ENCODE data around the gene CHD5. TPM values are rescaled to one million over a fixed set of nuclear protein-coding genes. Genes with fewer than 3 reads are reported as not detected.

Gene CHD5
- polyA plus RNA-seq, 3 donors: 0.07 TPM; not detected in 2

DNA sequence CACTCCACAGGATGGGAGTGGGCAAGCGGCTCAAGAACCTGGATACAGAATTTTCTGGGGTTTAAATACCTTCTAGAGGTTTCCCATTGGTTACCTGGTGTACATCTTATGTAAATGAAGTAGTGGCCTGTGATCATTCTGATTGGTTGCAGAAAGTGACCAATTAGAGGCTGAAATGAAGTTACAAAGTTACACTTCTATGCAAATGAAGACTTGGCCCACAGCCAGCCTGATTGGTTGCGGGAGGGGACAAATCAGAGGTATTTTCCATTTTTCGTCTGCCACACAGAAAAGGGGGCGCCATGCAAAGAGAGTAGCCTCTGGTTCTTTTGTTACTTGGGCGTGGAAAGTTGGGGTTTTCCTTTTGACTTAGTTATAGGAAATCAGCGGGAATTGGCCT, 125.5 kb downstream of the CHD5 start:
- peaks cover 100% of the 10 kb centered on the region for H4K20me1 ChIP-seq (ENCODE audit: insufficient read depth, low read length)
- peaks cover 51 to 55% of the 10 kb centered on the region in 2 donors for H3K4me1 ChIP-seq (ENCODE audit: control insufficient read depth in 1 of 2, insufficient read depth in 2 of 2, low read length in 2 of 2)
- 95% methylated on average over 5 of the region's 6 CpGs for WGBS (ENCODE audit: insufficient coverage)
- H3K9ac ChIP-seq (ENCODE audit: insufficient read depth, low read length, poor library complexity, severe bottlenecking): no peak overlapping the region
- TF ChIP-seq, protein P1, sequence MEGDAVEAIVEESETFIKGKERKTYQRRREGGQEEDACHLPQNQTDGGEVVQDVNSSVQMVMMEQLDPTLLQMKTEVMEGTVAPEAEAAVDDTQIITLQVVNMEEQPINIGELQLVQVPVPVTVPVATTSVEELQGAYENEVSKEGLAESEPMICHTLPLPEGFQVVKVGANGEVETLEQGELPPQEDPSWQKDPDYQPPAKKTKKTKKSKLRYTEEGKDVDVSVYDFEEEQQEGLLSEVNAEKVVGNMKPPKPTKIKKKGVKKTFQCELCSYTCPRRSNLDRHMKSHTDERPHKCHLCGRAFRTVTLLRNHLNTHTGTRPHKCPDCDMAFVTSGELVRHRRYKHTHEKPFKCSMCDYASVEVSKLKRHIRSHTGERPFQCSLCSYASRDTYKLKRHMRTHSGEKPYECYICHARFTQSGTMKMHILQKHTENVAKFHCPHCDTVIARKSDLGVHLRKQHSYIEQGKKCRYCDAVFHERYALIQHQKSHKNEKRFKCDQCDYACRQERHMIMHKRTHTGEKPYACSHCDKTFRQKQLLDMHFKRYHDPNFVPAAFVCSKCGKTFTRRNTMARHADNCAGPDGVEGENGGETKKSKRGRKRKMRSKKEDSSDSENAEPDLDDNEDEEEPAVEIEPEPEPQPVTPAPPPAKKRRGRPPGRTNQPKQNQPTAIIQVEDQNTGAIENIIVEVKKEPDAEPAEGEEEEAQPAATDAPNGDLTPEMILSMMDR (IDR thresholded peaks at IDR 0.05): no peak
- H3K27ac Mint-ChIP-seq: peak overlapping the region in 4 of 7 donors; percentile 1 to 91 (median 52)
- no peaks in the 10 kb centered on the region for H3K9me3 ChIP-seq (replicated peaks in 1 of 2; ENCODE audit: control insufficient read depth in 1 of 2, insufficient read depth in 1 of 2, low read length in 2 of 2)
- peaks cover 62% of the 10 kb centered on the region for H3K4me1 Mint-ChIP-seq
- H3K36me3 Mint-ChIP-seq: peaks cover 49 to 68% of the 10 kb centered on the region in 2 donors
- no peak overlapping the region for H3K4me3 ChIP-seq (replicated peaks in 1 of 3; ENCODE audit: low read depth in 2 of 3, low read length in 3 of 3)
- H2AFZ ChIP-seq (ENCODE audit: insufficient read depth, low read depth, low read length, poor library complexity, severe bottlenecking): no peak overlapping the region
- no peaks in the 10 kb centered on the region for H3K27me3 ChIP-seq (ENCODE audit: control insufficient read depth in 2 of 2, insufficient read depth in 2 of 2, low read length in 2 of 2)
- DNase-seq: no peak
- H3K4me2 ChIP-seq (replicated peaks; ENCODE audit: extremely low read depth, low read length, poor library complexity, severe bottlenecking): no peak overlapping the region
- intact Hi-C loops (cut with micrococcal nuclease): loop anchor here in 1 of 2 donors (10.0 kb wide), 2 partner anchors 150 to 190 kb away; partner anchors contain the start of genes HES3 and RNF207
- H3K9me3 Mint-ChIP-seq: peaks cover 0 to 2% (median 0%) of the 10 kb centered on the region in 7 donors
- peaks cover 29 to 58% of the 10 kb centered on the region in 2 donors for H3K36me3 ChIP-seq (replicated peaks in 1 of 2; ENCODE audit: control insufficient read depth in 1 of 2, insufficient read depth in 2 of 2, low read length in 2 of 2)
- peak overlapping the region in 1 of 2 donors; percentile 84 for H3K27ac ChIP-seq (ENCODE audit: low read depth in 1 of 2, low read length in 2 of 2)
- H3K4me3 Mint-ChIP-seq: no peak overlapping the region
- H3K27me3 Mint-ChIP-seq (ENCODE audit: low read depth in 3 of 3): peaks cover 0 to 1% (median 0%) of the 10 kb centered on the region in 3 donors
- H3K79me2 ChIP-seq (ENCODE audit: insufficient read depth, low read length): peaks cover 67% of the 10 kb centered on the region

DNA sequence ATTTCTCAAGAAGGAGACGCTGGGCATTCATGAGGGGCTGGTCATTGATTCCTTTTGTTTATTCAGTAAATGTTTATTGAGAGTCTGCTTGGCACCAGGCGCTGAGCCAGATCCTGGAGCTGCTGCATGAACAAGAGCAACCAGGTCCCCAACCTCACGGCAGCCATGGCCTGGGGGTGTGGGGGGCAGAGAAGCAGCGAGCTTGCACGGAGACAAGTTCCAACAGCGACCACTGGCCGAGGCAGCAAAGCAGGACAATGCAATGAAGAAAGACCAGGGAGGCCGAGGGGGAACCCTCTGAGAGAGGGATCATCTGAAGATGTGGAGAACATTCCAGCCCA, 126.9 kb downstream of the CHD5 start:
- Histone ChIP-seq H2AFZ (ENCODE audit: insufficient read depth, low read depth, low read length, poor library complexity, severe bottlenecking) (no peak overlapping the region), H3K4me3 (replicated peaks in 1 of 3; ENCODE audit: low read depth in 2 of 3, low read length in 3 of 3) (no peak overlapping the region), H3K79me2 (ENCODE audit: insufficient read depth, low read length) (peaks cover 64% of the 10 kb centered on the region), H3K27me3 (ENCODE audit: control insufficient read depth in 2 of 2, insufficient read depth in 2 of 2, low read length in 2 of 2) (no peaks in the 10 kb centered on the region), H4K20me1 (ENCODE audit: insufficient read depth, low read length) (peaks cover 100% of the 10 kb centered on the region), H3K36me3 (replicated peaks in 1 of 2; ENCODE audit: control insufficient read depth in 1 of 2, insufficient read depth in 2 of 2, low read length in 2 of 2) (peaks cover 42 to 69% of the 10 kb centered on the region in 2 donors), H3K27ac (ENCODE audit: low read depth in 1 of 2, low read length in 2 of 2) (no peak overlapping the region), H3K9me3 (replicated peaks in 1 of 2; ENCODE audit: control insufficient read depth in 1 of 2, insufficient read depth in 1 of 2, low read length in 2 of 2) (no peaks in the 10 kb centered on the region), H3K4me1 (ENCODE audit: control insufficient read depth in 1 of 2, insufficient read depth in 2 of 2, low read length in 2 of 2) (peaks cover 38 to 41% of the 10 kb centered on the region in 2 donors), H3K4me2 (replicated peaks; ENCODE audit: extremely low read depth, low read length, poor library complexity, severe bottlenecking) (no peak overlapping the region), H3K9ac (ENCODE audit: insufficient read depth, low read length, poor library complexity, severe bottlenecking) (no peak overlapping the region)
- Mint-ChIP-seq H3K27me3 (ENCODE audit: low read depth in 3 of 3) (peaks cover 0 to 1% (median 0%) of the 10 kb centered on the region in 3 donors), H3K36me3 (peaks cover 54 to 72% of the 10 kb centered on the region in 2 donors), H3K4me1 (peaks cover 47% of the 10 kb centered on the region), H3K27ac (peak overlapping the region in 1 of 7 donors; percentile 75), H3K4me3 (no peak overlapping the region), H3K9me3 (peaks cover 0 to 2% (median 0%) of the 10 kb centered on the region in 7 donors)
- intact Hi-C loops (cut with micrococcal nuclease): loop anchor here (2.0 to 10.0 kb wide), 3 partner anchors 152 to 192 kb away; partner anchors contain the start of genes HES3 (in 2 of the 2) and RNF207 (in 1 of the 2)
- DNase-seq: no peak
- 98% methylated on average over 8 of the region's 8 CpGs for WGBS (ENCODE audit: insufficient coverage)
- TF ChIP-seq, protein P1 (IDR thresholded peaks at IDR 0.05): no peak

All from CD14-positive monocyte (primary cell).